D341Med (cell line): ENCODE results near the gene GPR37.

ENCODE experiments used
- DNase-seq: peaks from one replicate; pipeline ENCODE4 v3.0.0; 2012; ENCODE audit warnings: low spot score

Gene GPR37

GRCh38 chr7:124765401-124766352, at the start of gene GPR37:
GPR37 (minus strand) TSS chr7:124765792; CDS start chr7:124764976, 816 bp downstream.
- peak; percentile 87 for DNase-seq

DNA sequence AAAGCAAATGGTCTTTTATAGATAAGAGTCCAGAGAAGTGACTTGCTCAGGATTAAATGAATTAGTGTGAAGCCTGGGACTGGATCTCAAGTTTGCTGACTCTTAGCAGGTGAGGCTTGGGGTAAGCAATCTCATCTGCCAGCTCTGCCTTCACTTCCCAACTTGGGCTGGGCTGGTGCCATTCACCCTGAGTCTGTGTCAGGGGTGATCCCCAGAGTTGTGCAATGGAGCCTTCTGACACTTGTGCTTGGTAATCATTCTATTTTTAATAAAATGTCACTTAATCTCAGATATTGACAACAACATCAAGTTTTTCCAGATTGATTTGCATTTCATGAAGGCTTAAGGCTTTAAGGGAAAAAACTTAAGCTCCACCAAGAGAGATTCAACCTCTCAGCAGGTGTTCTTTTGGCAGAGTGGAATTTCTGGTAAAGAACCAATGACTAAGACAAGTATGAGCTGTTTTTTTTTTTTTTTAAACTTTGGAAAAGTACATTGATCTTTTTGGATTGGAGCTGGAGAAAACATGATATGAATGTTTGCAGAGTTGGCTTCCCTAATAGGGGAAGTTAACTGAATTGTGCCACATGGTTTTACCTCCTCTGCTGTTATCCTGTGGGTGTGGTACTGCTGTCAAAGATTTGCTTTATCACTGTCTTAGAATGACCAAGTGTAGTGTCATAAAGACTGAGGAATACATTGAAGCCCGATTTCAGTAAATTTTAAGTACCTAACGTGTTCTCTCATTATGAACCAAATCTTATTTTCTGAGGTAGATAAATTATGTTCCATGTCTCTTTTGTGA, 48.6 kb upstream of the GPR37 start:
- DNase-seq: no peak

GRCh38 chr7:124812764-124813163, 47.2 kb upstream of the GPR37 start:
- no peak for DNase-seq

GRCh38 chr7:124811341-124811740, 45.7 kb upstream of the GPR37 start:
- no peak for DNase-seq

GRCh38 chr7:124810605-124811004, 45.0 kb upstream of the GPR37 start:
- no peak for DNase-seq

GRCh38 chr7:124808206-124808605, 42.6 kb upstream of the GPR37 start:
- DNase-seq: no peak

- DNase-seq: no peak
Observed at GRCh38 chr7:124801330-124801895, 35.8 kb upstream of the GPR37 start.

DNA sequence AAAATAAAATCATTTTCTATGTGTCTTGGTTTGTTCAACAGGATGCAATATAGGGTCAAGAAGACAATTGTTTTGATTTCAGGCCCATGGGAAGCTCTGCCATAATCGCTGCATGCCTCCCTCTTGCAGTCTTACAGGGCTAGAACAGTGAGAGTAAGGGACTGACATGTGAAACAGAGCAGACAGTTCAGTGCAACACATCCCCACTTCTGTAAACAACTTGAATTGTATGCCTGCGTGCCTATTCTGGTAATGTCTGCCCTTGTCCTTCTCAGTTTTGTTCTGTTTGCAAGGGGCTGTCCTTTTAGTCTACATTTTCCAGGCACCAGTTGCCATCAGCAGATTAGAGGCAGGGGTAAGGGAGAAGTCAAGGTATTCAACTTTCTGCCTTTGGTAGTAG, 34.8 kb upstream of the GPR37 start:
- DNase-seq: no peak

- DNase-seq: no peak
Observed at GRCh38 chr7:124799448-124799847, 33.9 kb upstream of the GPR37 start.

DNA sequence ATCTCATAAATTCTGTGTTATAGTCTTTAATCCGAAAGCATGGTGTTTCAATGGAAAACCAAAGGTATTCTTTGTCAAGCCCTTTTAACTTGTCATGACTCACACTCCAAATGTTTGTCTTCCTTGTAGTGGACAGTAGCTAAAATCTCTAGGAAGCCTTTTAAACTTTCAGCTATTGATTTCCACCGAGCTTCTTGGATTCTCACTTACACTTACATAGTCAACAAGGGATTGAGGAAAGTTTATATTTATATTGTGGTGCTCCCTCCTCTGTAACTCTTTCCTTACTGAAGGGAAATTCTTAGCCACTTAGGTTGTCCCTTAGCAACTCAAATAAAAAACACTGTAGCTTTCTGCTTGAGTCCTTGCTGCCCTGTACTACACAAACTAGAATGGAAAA, 31.2 kb upstream of the GPR37 start:
- no peak for DNase-seq

DNA sequence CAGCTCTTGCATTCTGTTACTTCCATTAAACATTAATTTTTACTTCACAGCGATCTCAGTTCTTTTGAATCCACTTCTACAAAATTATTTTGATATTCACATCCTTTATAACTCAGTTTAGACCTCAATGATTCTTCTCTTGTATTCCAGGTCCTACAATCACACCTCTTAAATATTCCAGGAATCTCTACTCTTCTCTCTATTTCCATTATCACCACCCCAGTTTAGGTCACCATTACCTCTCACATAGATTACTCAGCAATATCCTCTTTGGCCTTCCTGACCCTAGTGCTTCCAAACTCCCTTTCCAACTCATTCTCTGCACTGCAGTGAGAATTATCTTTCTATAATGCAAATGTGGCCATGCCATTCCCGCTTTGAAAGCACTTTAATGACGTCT, 27.1 kb upstream of the GPR37 start:
- DNase-seq: no peak

- no peak for DNase-seq
Observed at GRCh38 chr7:124792002-124792401, 26.4 kb upstream of the GPR37 start.

DNA sequence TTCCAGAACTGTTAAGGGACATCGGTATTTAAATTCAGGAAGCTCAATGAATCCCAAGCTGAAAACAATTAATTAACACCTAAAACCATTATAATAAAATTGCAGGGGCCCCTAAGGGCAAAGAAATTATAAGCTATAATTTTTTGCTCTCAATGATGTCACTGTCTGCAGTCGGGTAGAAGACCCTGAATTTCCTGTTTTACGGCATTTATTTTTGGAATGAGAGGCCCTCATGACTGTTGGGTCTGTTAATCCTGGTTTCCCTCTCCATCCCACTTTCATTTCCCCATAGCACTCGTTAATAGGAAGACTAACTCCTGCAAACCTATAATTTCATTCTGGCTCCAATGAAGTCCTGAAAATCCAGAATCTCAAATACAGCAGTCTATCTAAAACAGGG, 25.8 kb upstream of the GPR37 start:
- no peak for DNase-seq

DNA sequence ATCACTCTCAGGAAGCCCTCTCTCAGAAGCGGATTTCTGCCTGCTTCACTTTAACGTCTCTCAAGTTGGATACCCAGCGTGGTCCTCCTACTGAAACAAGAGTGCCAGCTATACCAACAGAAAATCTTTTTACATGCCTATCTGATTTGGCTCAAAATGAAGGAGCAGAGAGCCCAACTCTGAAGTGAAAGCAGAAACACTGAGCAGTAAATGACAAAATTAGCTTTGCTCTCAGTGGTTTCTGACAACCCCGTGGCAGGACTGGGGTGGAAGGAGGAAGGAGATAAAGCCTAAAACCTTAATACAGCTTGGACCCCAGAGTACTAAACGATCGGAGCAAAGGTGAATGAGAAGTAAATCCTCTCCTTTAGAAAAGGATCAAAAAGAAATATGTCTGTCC, 25.1 kb upstream of the GPR37 start:
- no peak for DNase-seq

DNA sequence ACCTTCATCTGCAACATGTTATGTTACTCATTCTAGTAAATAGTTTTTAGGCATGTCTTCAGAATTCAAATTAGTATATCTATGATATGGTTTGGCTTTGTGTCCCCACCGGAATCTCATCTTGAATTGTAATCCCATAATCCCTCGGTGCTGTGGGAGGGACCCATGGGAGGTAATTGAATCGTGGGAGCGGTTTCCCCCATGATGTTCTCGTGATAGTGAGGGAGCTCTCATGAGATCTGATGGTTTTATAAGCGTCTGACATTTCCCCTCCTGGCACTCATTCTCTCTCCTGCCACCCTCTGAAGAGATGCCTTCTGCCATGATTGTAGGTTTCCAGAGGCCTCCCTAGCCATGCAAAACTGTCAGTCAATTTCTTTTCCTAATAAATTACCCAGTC, 20.4 kb upstream of the GPR37 start:
- no peak for DNase-seq

DNA sequence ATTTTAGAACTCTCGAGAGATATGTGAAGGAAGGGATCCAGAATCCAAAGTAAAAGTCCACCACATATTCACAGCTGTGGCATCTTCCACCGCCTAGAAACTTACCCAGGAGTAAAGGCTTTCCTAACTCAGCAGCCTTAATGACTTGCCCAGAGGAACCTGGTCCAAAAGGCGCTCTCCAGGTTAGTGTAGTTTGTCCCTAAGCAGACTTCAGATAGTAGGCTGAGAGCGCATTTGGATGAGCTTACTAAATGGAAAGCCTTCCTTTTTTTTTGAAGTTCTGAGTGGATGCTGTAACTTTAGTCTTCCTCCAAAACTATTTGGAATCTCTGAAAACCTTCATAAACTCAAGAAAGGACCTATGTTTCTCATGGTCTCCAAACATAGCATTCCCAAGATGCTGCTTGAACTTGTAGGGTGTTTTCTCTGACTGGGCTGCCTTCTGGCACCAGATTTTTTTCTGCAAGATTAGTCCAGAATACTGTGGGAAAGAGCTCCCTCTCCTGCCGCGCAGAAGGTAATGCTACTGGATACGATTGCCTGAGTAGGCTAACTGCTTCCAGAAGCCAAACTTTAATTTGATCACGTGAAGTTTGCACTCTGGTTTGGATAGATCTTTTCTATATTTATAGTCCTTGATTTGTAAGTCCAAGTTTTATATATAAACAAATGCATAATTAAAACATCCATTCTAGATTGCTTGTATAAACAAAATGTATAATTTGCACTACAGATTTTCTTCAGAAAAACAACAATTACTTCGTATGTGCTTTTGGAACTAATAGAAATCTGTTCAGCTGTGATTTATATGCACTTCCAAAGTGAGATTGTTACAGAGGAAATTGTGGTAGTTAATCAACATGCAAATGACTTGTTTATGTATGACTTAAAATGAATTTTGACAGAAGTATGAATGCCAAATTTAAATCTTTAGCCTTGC, 19.6 kb upstream of the GPR37 start:
- peak; percentile 73 for DNase-seq

GRCh38 chr7:124783271-124783670, 17.7 kb upstream of the GPR37 start:
- no peak for DNase-seq

GRCh38 chr7:124781907-124782734, 16.5 kb upstream of the GPR37 start:
- DNase-seq: no peak

GRCh38 chr7:124781418-124781817, 15.8 kb upstream of the GPR37 start:
- DNase-seq: no peak

DNA sequence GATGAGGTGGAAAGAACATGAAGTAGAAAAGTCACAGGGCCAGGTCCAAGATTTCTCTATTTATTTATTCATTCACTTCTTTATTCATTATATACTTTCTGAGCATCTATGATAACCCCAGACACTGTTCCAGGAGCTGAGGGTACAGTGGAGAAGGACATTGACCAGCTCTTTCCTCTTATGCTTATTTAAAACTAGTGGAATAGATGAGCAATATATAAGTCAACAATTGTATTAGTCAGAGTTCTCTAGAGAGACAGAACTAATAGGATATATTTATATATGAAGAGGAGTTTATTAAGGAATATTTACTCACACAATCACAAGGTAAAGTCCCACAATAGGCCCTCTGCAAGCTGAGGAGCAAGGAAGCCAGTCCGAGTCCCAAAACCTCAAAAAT, 15.0 kb upstream of the GPR37 start:
- DNase-seq: no peak

- no peak for DNase-seq
Observed at GRCh38 chr7:124780056-124780455, 14.5 kb upstream of the GPR37 start.
